Astrocyte of the spinal cord (primary cell): ENCODE data around the gene GREM1.

Experiments used
- DNase-seq: peaks from one replicate; pipeline ENCODE4 v3.0.0; 2011; ENCODE audit warnings: low read depth, low spot score
- H3K4me3 ChIP-seq: 2 replicates; pipeline ENCODE4 v1.5.1; 2011; ENCODE audit warnings: low read depth, mild to moderate bottlenecking, low read length, moderate library complexity
- CTCF ChIP-seq: IDR thresholded peaks from 2 replicates; pipeline ENCODE4 v1.5.1; 2012; ENCODE audit warnings: low read depth, mild to moderate bottlenecking, low read length, inconsistent platforms
- in situ Hi-C: cut with HindIII; loops from 2 replicates; pipeline ENCODE4 v1.10.0; 2017; ENCODE audit warnings: low sequenced_read_pairs

The GREM1 gene

GRCh38 chr15:32774022-32774421 lies 56.2 kb downstream of the GREM1 start:
- in situ Hi-C loops, result no loop called here
- peak; percentile 89 for DNase-seq
- H3K4me3 ChIP-seq, result no peak overlapping the region
- no peak for TF ChIP-seq CTCF

- DNase-seq, result no peak
- in situ Hi-C loops, result no loop called here
Observed at GRCh38 chr15:32775103-32775502, 57.3 kb downstream of the GREM1 start.

GRCh38 chr15:32778391-32779176 lies 60.8 kb downstream of the GREM1 start:
- no peak for DNase-seq
- in situ Hi-C loops, result no loop called here
- no peak for TF ChIP-seq CTCF

More at GRCh38 chr15:32775103-32775502, 57.3 kb downstream of the GREM1 start:
- H3K4me3 ChIP-seq, result no peak overlapping the region
- TF ChIP-seq CTCF, result no peak

GRCh38 chr15:32781781-32782180 lies 64.0 kb downstream of the GREM1 start:
- in situ Hi-C loops, result no loop called here
- no peak overlapping the region for H3K4me3 ChIP-seq
- no peak for TF ChIP-seq CTCF
- DNase-seq, result no peak

More at GRCh38 chr15:32778391-32779176, 60.8 kb downstream of the GREM1 start:
- H3K4me3 ChIP-seq, result no peak overlapping the region

- in situ Hi-C loops, result no loop called here
- H3K4me3 ChIP-seq, result no peak overlapping the region
- no peak for DNase-seq
- TF ChIP-seq CTCF, result no peak
Observed at GRCh38 chr15:32784581-32784980, 66.8 kb downstream of the GREM1 start.

- no peak for TF ChIP-seq CTCF
- in situ Hi-C loops, result no loop called here
- H3K4me3 ChIP-seq, result no peak overlapping the region
- DNase-seq, result no peak
Observed at GRCh38 chr15:32786906-32787305, 69.1 kb downstream of the GREM1 start.
